Memory B cell (primary cell): ENCODE results near the gene FOXM1.
A peak's percentile ranks its signal among the peaks of the same experiment; 100 is the strongest.

Experiments used
- ATAC-seq: fragments of 150-1000 bp; cut with Tn5 transposase; 2 replicates; pipeline ENCODE4 v1.10.0; 2021; ENCODE audit warnings: low read depth, mild to moderate bottlenecking, moderate library complexity
- DNase-seq, 2 donors: peaks; one replicate each; pipeline ENCODE4 v3.0.0; 2022; ENCODE audit warnings: low spot score in 2 of 2
- H3K27ac Mint-ChIP-seq: one replicate; pipeline ENCODE4 v1.8.0; 2022; ENCODE audit warnings: mild to moderate bottlenecking, moderate library complexity, mixed read lengths
- H3K27me3 Mint-ChIP-seq: one replicate; pipeline ENCODE4 v1.8.0; 2022; ENCODE audit warnings: mixed read lengths
- H3K36me3 Mint-ChIP-seq: one replicate; pipeline ENCODE4 v1.8.0; 2022; ENCODE audit warnings: mild to moderate bottlenecking, mixed read lengths
- H3K4me1 Mint-ChIP-seq: one replicate; pipeline ENCODE4 v1.8.0; 2022; ENCODE audit warnings: mixed read lengths
- H3K4me3 Mint-ChIP-seq: one replicate; pipeline ENCODE4 v1.8.0; 2022; ENCODE audit warnings: mild to moderate bottlenecking, moderate library complexity, mixed read lengths
- H3K9me3 Mint-ChIP-seq: one replicate; pipeline ENCODE4 v1.8.0; 2022; ENCODE audit warnings: mixed read lengths

The FOXM1 gene

GRCh38 chr12:2836574-2836973 is 40.4 kb downstream of the FOXM1 start:
- Mint-ChIP-seq H3K27ac (no peak overlapping the region), H3K36me3 (peaks cover 19% of the 10 kb centered on the region), H3K27me3 (no peaks in the 10 kb centered on the region), H3K9me3 (no peaks in the 10 kb centered on the region), H3K4me1 (peaks cover 2% of the 10 kb centered on the region), H3K4me3 (no peak overlapping the region)
- ATAC-seq (no peak), DNase-seq (no peak)

- peaks cover 20% of the 10 kb centered on the region for H3K36me3 Mint-ChIP-seq
- H3K9me3 Mint-ChIP-seq, result no peaks in the 10 kb centered on the region
- DNase-seq (no peak), ATAC-seq (no peak)
- no peak overlapping the region for H3K4me3 Mint-ChIP-seq
- H3K27ac Mint-ChIP-seq, result no peak overlapping the region
- peaks cover 2% of the 10 kb centered on the region for H3K4me1 Mint-ChIP-seq
- no peaks in the 10 kb centered on the region for H3K27me3 Mint-ChIP-seq
These were observed 41.1 kb downstream of the FOXM1 start for GRCh38 chr12:2835691-2836403.

GRCh38 chr12:2834581-2835491 is 42.1 kb downstream of the FOXM1 start, which contains the start of gene NRIP2:
TSS of gene NRIP2 (minus strand) at chr12:2835035. CDS start at chr12:2834983, 52 bp downstream.
- H3K4me3 Mint-ChIP-seq, result no peak within 1 kb of the TSS
- ATAC-seq (no peak), DNase-seq (no peak)
- no peaks in the 10 kb centered on the region for H3K27me3 Mint-ChIP-seq
- peaks cover 2% of the 10 kb centered on the region for H3K4me1 Mint-ChIP-seq
- peaks cover 22% of the 10 kb centered on the region for H3K36me3 Mint-ChIP-seq
- H3K27ac Mint-ChIP-seq, result no peak within 1 kb of the TSS
- no peaks in the 10 kb centered on the region for H3K9me3 Mint-ChIP-seq

- H3K4me3 Mint-ChIP-seq, result no peak overlapping the region
- H3K4me1 Mint-ChIP-seq, result peaks cover 2% of the 10 kb centered on the region
- H3K27ac Mint-ChIP-seq, result no peak overlapping the region
- H3K9me3 Mint-ChIP-seq, result no peaks in the 10 kb centered on the region
- DNase-seq, result no peak
- no peaks in the 10 kb centered on the region for H3K27me3 Mint-ChIP-seq
- peaks cover 20% of the 10 kb centered on the region for H3K36me3 Mint-ChIP-seq
- ATAC-seq, result no peak
These were observed 43.2 kb downstream of the FOXM1 start for GRCh38 chr12:2833810-2834209.

GRCh38 chr12:2833327-2833726 is 43.6 kb downstream of the FOXM1 start:
- DNase-seq, result no peak
- ATAC-seq, result no peak
- no peaks in the 10 kb centered on the region for H3K27me3 Mint-ChIP-seq
- no peaks in the 10 kb centered on the region for H3K9me3 Mint-ChIP-seq
- H3K27ac Mint-ChIP-seq, result no peak overlapping the region
- H3K4me1 Mint-ChIP-seq, result peaks cover 2% of the 10 kb centered on the region
- peaks cover 21% of the 10 kb centered on the region for H3K36me3 Mint-ChIP-seq
- no peak overlapping the region for H3K4me3 Mint-ChIP-seq

GRCh38 chr12:2832550-2833127 is 44.3 kb downstream of the FOXM1 start:
- peaks cover 22% of the 10 kb centered on the region for H3K36me3 Mint-ChIP-seq
- ATAC-seq (no peak), DNase-seq (no peak)
- H3K4me3 Mint-ChIP-seq, result no peak overlapping the region
- H3K9me3 Mint-ChIP-seq, result no peaks in the 10 kb centered on the region
- H3K4me1 Mint-ChIP-seq, result peaks cover 2% of the 10 kb centered on the region
- H3K27me3 Mint-ChIP-seq, result no peaks in the 10 kb centered on the region
- H3K27ac Mint-ChIP-seq, result peak overlapping the region; percentile 58

- H3K9me3 Mint-ChIP-seq, result no peaks in the 10 kb centered on the region
- H3K27me3 Mint-ChIP-seq, result no peaks in the 10 kb centered on the region
- peaks cover 41% of the 10 kb centered on the region for H3K36me3 Mint-ChIP-seq
- no peaks in the 10 kb centered on the region for H3K4me1 Mint-ChIP-seq
- H3K4me3 Mint-ChIP-seq, result no peak overlapping the region
- H3K27ac Mint-ChIP-seq, result no peak overlapping the region
- no peak for ATAC-seq
- DNase-seq, result no peak
These were observed 47.7 kb downstream of the FOXM1 start for GRCh38 chr12:2829275-2829674.

- no peak for DNase-seq
- H3K36me3 Mint-ChIP-seq, result peaks cover 52% of the 10 kb centered on the region
- H3K9me3 Mint-ChIP-seq, result no peaks in the 10 kb centered on the region
- H3K27ac Mint-ChIP-seq, result no peak overlapping the region
- H3K27me3 Mint-ChIP-seq, result no peaks in the 10 kb centered on the region
- H3K4me1 Mint-ChIP-seq, result no peaks in the 10 kb centered on the region
- ATAC-seq, result no peak
- no peak overlapping the region for H3K4me3 Mint-ChIP-seq
These were observed 50.1 kb downstream of the FOXM1 start for GRCh38 chr12:2826721-2827515.

- no peak overlapping the region for H3K27ac Mint-ChIP-seq
- no peaks in the 10 kb centered on the region for H3K27me3 Mint-ChIP-seq
- peaks cover 53% of the 10 kb centered on the region for H3K36me3 Mint-ChIP-seq
- ATAC-seq (no peak), DNase-seq (no peak)
- H3K4me1 Mint-ChIP-seq, result no peaks in the 10 kb centered on the region
- H3K4me3 Mint-ChIP-seq, result no peak overlapping the region
- no peaks in the 10 kb centered on the region for H3K9me3 Mint-ChIP-seq
These were observed 50.9 kb downstream of the FOXM1 start for GRCh38 chr12:2826036-2826435.

GRCh38 chr12:2825132-2825531 is 51.8 kb downstream of the FOXM1 start:
- ATAC-seq (no peak), DNase-seq (no peak)
- Mint-ChIP-seq H3K4me3 (no peak overlapping the region), H3K4me1 (no peaks in the 10 kb centered on the region), H3K27me3 (no peaks in the 10 kb centered on the region), H3K27ac (no peak overlapping the region), H3K9me3 (no peaks in the 10 kb centered on the region), H3K36me3 (peaks cover 52% of the 10 kb centered on the region)

GRCh38 chr12:2824541-2824940 is 52.4 kb downstream of the FOXM1 start:
- no peak overlapping the region for H3K4me3 Mint-ChIP-seq
- H3K9me3 Mint-ChIP-seq, result no peaks in the 10 kb centered on the region
- ATAC-seq (no peak), DNase-seq (no peak)
- H3K4me1 Mint-ChIP-seq, result peaks cover 3% of the 10 kb centered on the region
- peaks cover 55% of the 10 kb centered on the region for H3K36me3 Mint-ChIP-seq
- H3K27me3 Mint-ChIP-seq, result no peaks in the 10 kb centered on the region
- no peak overlapping the region for H3K27ac Mint-ChIP-seq

GRCh38 chr12:2823483-2823882 is 53.5 kb downstream of the FOXM1 start:
- no peak for DNase-seq
- H3K9me3 Mint-ChIP-seq, result no peaks in the 10 kb centered on the region
- H3K4me3 Mint-ChIP-seq, result no peak overlapping the region
- no peak for ATAC-seq
- H3K36me3 Mint-ChIP-seq, result peaks cover 52% of the 10 kb centered on the region
- peaks cover 4% of the 10 kb centered on the region for H3K4me1 Mint-ChIP-seq
- H3K27me3 Mint-ChIP-seq, result no peaks in the 10 kb centered on the region
- no peak overlapping the region for H3K27ac Mint-ChIP-seq

- Mint-ChIP-seq H3K27me3 (no peaks in the 10 kb centered on the region), H3K27ac (no peak overlapping the region), H3K9me3 (no peaks in the 10 kb centered on the region), H3K4me1 (peaks cover 9% of the 10 kb centered on the region), H3K36me3 (peaks cover 51% of the 10 kb centered on the region), H3K4me3 (no peak overlapping the region)
- DNase-seq (no peak), ATAC-seq (no peak)
These were observed 56.5 kb downstream of the FOXM1 start for GRCh38 chr12:2820432-2820831.
